ENCODE data around the gene LEMD1.
A peak's percentile ranks its signal among the peaks of the same experiment; 100 is the strongest.

LEMD1 gene

GRCh38 chr1:205454903-205455335 lies 33.1 kb upstream of the LEMD1 start:
- no peak overlapping the region for H3K4ac ChIP-seq (ENCODE audit: low read depth, low read length)

GRCh38 chr1:205453466-205453865 lies 31.6 kb upstream of the LEMD1 start:
- H3K9me3 ChIP-seq (ENCODE audit: insufficient read depth, low read depth, low read length), result no peaks in the 10 kb centered on the region
- H3K79me1 ChIP-seq (ENCODE audit: low read length), result peaks cover 21% of the 10 kb centered on the region
- no CpG with 5 or more reads among the region's 3 CpGs for WGBS (ENCODE audit: extremely low coverage, insufficient coverage, insufficient read length)
- H3K9ac ChIP-seq (ENCODE audit: low read length), result no peak overlapping the region
- DNase-seq, result no peak
- H2AFZ ChIP-seq (ENCODE audit: insufficient read depth, low read length, poor library complexity), result no peak overlapping the region
- H3K4ac ChIP-seq (ENCODE audit: low read depth, low read length), result no peak overlapping the region
- H3K36me3 ChIP-seq (ENCODE audit: control insufficient read depth in 1 of 2, insufficient read depth in 2 of 2, low read length in 2 of 2), result no peaks in the 10 kb centered on the region
- no peak overlapping the region for H4K12ac ChIP-seq (ENCODE audit: low read depth, low read length)
- no peak overlapping the region for H2AK5ac ChIP-seq (ENCODE audit: low read length)
- H3K4me3 ChIP-seq (ENCODE audit: low read depth, low read length), result no peak overlapping the region
- H2BK12ac ChIP-seq (ENCODE audit: low read length), result no peak overlapping the region
- no peak overlapping the region for H4K91ac ChIP-seq (ENCODE audit: low read depth, low read length)
- H3K27ac ChIP-seq (ENCODE audit: low read depth, low read length), result no peak overlapping the region
- H3K4me2 ChIP-seq (ENCODE audit: low read length), result no peak overlapping the region
- no peak overlapping the region for H3K23ac ChIP-seq (ENCODE audit: low read length)
- no peak overlapping the region for H2BK5ac ChIP-seq (ENCODE audit: low read depth, low read length, poor library complexity)
- no peak overlapping the region for H2BK120ac ChIP-seq (ENCODE audit: insufficient read depth, low read length, poor library complexity)
- H3K14ac ChIP-seq (ENCODE audit: low read length), result no peak overlapping the region
- peaks cover 32 to 39% of the 10 kb centered on the region in 2 experiments for H3K4me1 ChIP-seq (ENCODE audit: control insufficient read depth in 1 of 2, insufficient read depth in 2 of 2, low read length in 2 of 2)
- no peak overlapping the region for H3K18ac ChIP-seq (ENCODE audit: low read length)
- H3K27me3 ChIP-seq (ENCODE audit: insufficient read depth, low read length), result peaks cover 18% of the 10 kb centered on the region
- no peak overlapping the region for H4K8ac ChIP-seq (ENCODE audit: low read depth, low read length)
- H3K79me2 ChIP-seq (ENCODE audit: control insufficient read depth, insufficient read depth, low read length, poor library complexity), result peaks cover 12% of the 10 kb centered on the region

More at GRCh38 chr1:205454903-205455335, 33.1 kb upstream of the LEMD1 start:
- Histone ChIP-seq H3K23ac (ENCODE audit: low read length) (no peak overlapping the region), H2AFZ (ENCODE audit: insufficient read depth, low read length, poor library complexity) (no peak overlapping the region), H3K36me3 (ENCODE audit: control insufficient read depth in 1 of 2, insufficient read depth in 2 of 2, low read length in 2 of 2) (no peaks in the 10 kb centered on the region), H4K12ac (ENCODE audit: low read depth, low read length) (no peak overlapping the region), H3K14ac (ENCODE audit: low read length) (no peak overlapping the region), H4K8ac (ENCODE audit: low read depth, low read length) (no peak overlapping the region), H2BK12ac (ENCODE audit: low read length) (no peak overlapping the region), H3K4me2 (ENCODE audit: low read length) (peak overlapping the region; percentile 83), H3K27ac (ENCODE audit: low read depth, low read length) (no peak overlapping the region), H4K91ac (ENCODE audit: low read depth, low read length) (no peak overlapping the region), H3K4me3 (ENCODE audit: low read depth, low read length) (no peak overlapping the region), H3K18ac (ENCODE audit: low read length) (no peak overlapping the region), H3K79me1 (ENCODE audit: low read length) (peaks cover 12% of the 10 kb centered on the region), H3K4me1 (ENCODE audit: control insufficient read depth in 1 of 2, insufficient read depth in 2 of 2, low read length in 2 of 2) (peaks cover 23 to 31% of the 10 kb centered on the region in 2 experiments), H2BK5ac (ENCODE audit: low read depth, low read length, poor library complexity) (no peak overlapping the region), H3K9ac (ENCODE audit: low read length) (no peak overlapping the region), H3K27me3 (ENCODE audit: insufficient read depth, low read length) (peaks cover 18% of the 10 kb centered on the region), H3K79me2 (ENCODE audit: control insufficient read depth, insufficient read depth, low read length, poor library complexity) (peaks cover 4% of the 10 kb centered on the region), H2AK5ac (ENCODE audit: low read length) (no peak overlapping the region), H2BK120ac (ENCODE audit: insufficient read depth, low read length, poor library complexity) (no peak overlapping the region), H3K9me3 (ENCODE audit: insufficient read depth, low read depth, low read length) (no peaks in the 10 kb centered on the region)
- no peak for DNase-seq
- no CpG with 5 or more reads among the region's 6 CpGs for WGBS (ENCODE audit: extremely low coverage, insufficient coverage, insufficient read length)

- H3K4me3 ChIP-seq (ENCODE audit: low read depth, low read length), result no peak overlapping the region
- WGBS (ENCODE audit: extremely low coverage, insufficient coverage, insufficient read length), result no CpG with 5 or more reads among the region's 5 CpGs
- no peak overlapping the region for H3K27ac ChIP-seq (ENCODE audit: low read depth, low read length)
- H3K14ac ChIP-seq (ENCODE audit: low read length), result no peak overlapping the region
- H3K9ac ChIP-seq (ENCODE audit: low read length), result no peak overlapping the region
- H2BK5ac ChIP-seq (ENCODE audit: low read depth, low read length, poor library complexity), result no peak overlapping the region
- no peaks in the 10 kb centered on the region for H3K9me3 ChIP-seq (ENCODE audit: insufficient read depth, low read depth, low read length)
- H3K79me2 ChIP-seq (ENCODE audit: control insufficient read depth, insufficient read depth, low read length, poor library complexity), result peaks cover 15% of the 10 kb centered on the region
- peaks cover 18% of the 10 kb centered on the region for H3K27me3 ChIP-seq (ENCODE audit: insufficient read depth, low read length)
- no peaks in the 10 kb centered on the region for H3K36me3 ChIP-seq (ENCODE audit: control insufficient read depth in 1 of 2, insufficient read depth in 2 of 2, low read length in 2 of 2)
- peaks cover 37 to 44% of the 10 kb centered on the region in 2 experiments for H3K4me1 ChIP-seq (ENCODE audit: control insufficient read depth in 1 of 2, insufficient read depth in 2 of 2, low read length in 2 of 2)
- H2BK12ac ChIP-seq (ENCODE audit: low read length), result no peak overlapping the region
- H2BK120ac ChIP-seq (ENCODE audit: insufficient read depth, low read length, poor library complexity), result no peak overlapping the region
- no peak overlapping the region for H3K23ac ChIP-seq (ENCODE audit: low read length)
- no peak overlapping the region for H4K12ac ChIP-seq (ENCODE audit: low read depth, low read length)
- H2AK5ac ChIP-seq (ENCODE audit: low read length), result no peak overlapping the region
- no peak overlapping the region for H3K18ac ChIP-seq (ENCODE audit: low read length)
- peaks cover 25% of the 10 kb centered on the region for H3K79me1 ChIP-seq (ENCODE audit: low read length)
- DNase-seq, result no peak
- H2AFZ ChIP-seq (ENCODE audit: insufficient read depth, low read length, poor library complexity), result no peak overlapping the region
- no peak overlapping the region for H3K4ac ChIP-seq (ENCODE audit: low read depth, low read length)
- H4K91ac ChIP-seq (ENCODE audit: low read depth, low read length), result no peak overlapping the region
- no peak overlapping the region for H4K8ac ChIP-seq (ENCODE audit: low read depth, low read length)
- no peak overlapping the region for H3K4me2 ChIP-seq (ENCODE audit: low read length)
These were observed 31.1 kb upstream of the LEMD1 start for GRCh38 chr1:205452933-205453332.

- no peaks in the 10 kb centered on the region for H3K36me3 ChIP-seq (ENCODE audit: control insufficient read depth in 1 of 2, insufficient read depth in 2 of 2, low read length in 2 of 2)
- H4K8ac ChIP-seq (ENCODE audit: low read depth, low read length), result no peak overlapping the region
- no peak overlapping the region for H2AK5ac ChIP-seq (ENCODE audit: low read length)
- no peak overlapping the region for H3K23ac ChIP-seq (ENCODE audit: low read length)
- H3K4me1 ChIP-seq (ENCODE audit: control insufficient read depth in 1 of 2, insufficient read depth in 2 of 2, low read length in 2 of 2), result peaks cover 42 to 50% of the 10 kb centered on the region in 2 experiments
- H3K27me3 ChIP-seq (ENCODE audit: insufficient read depth, low read length), result peaks cover 18% of the 10 kb centered on the region
- H2BK12ac ChIP-seq (ENCODE audit: low read length), result no peak overlapping the region
- H3K4me2 ChIP-seq (ENCODE audit: low read length), result no peak overlapping the region
- H3K79me1 ChIP-seq (ENCODE audit: low read length), result peaks cover 25% of the 10 kb centered on the region
- no peak for DNase-seq
- H3K4me3 ChIP-seq (ENCODE audit: low read depth, low read length), result no peak overlapping the region
- H3K9ac ChIP-seq (ENCODE audit: low read length), result no peak overlapping the region
- H2AFZ ChIP-seq (ENCODE audit: insufficient read depth, low read length, poor library complexity), result no peak overlapping the region
- H3K9me3 ChIP-seq (ENCODE audit: insufficient read depth, low read depth, low read length), result no peaks in the 10 kb centered on the region
- H3K27ac ChIP-seq (ENCODE audit: low read depth, low read length), result no peak overlapping the region
- no CpG with 5 or more reads among the region's 2 CpGs for WGBS (ENCODE audit: extremely low coverage, insufficient coverage, insufficient read length)
- H2BK5ac ChIP-seq (ENCODE audit: low read depth, low read length, poor library complexity), result no peak overlapping the region
- peaks cover 18% of the 10 kb centered on the region for H3K79me2 ChIP-seq (ENCODE audit: control insufficient read depth, insufficient read depth, low read length, poor library complexity)
- H3K4ac ChIP-seq (ENCODE audit: low read depth, low read length), result no peak overlapping the region
- no peak overlapping the region for H4K91ac ChIP-seq (ENCODE audit: low read depth, low read length)
- no peak overlapping the region for H4K12ac ChIP-seq (ENCODE audit: low read depth, low read length)
- H2BK120ac ChIP-seq (ENCODE audit: insufficient read depth, low read length, poor library complexity), result no peak overlapping the region
- no peak overlapping the region for H3K14ac ChIP-seq (ENCODE audit: low read length)
- no peak overlapping the region for H3K18ac ChIP-seq (ENCODE audit: low read length)
These were observed 30.5 kb upstream of the LEMD1 start for GRCh38 chr1:205452364-205452763.

Data from trophoblast cell (in vitro differentiated cells and primary cell).